Measurements from ENCODE around the gene PIMREG.

PIMREG gene, protein sequence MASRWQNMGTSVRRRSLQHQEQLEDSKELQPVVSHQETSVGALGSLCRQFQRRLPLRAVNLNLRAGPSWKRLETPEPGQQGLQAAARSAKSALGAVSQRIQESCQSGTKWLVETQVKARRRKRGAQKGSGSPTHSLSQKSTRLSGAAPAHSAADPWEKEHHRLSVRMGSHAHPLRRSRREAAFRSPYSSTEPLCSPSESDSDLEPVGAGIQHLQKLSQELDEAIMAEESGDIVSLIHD

DNA sequence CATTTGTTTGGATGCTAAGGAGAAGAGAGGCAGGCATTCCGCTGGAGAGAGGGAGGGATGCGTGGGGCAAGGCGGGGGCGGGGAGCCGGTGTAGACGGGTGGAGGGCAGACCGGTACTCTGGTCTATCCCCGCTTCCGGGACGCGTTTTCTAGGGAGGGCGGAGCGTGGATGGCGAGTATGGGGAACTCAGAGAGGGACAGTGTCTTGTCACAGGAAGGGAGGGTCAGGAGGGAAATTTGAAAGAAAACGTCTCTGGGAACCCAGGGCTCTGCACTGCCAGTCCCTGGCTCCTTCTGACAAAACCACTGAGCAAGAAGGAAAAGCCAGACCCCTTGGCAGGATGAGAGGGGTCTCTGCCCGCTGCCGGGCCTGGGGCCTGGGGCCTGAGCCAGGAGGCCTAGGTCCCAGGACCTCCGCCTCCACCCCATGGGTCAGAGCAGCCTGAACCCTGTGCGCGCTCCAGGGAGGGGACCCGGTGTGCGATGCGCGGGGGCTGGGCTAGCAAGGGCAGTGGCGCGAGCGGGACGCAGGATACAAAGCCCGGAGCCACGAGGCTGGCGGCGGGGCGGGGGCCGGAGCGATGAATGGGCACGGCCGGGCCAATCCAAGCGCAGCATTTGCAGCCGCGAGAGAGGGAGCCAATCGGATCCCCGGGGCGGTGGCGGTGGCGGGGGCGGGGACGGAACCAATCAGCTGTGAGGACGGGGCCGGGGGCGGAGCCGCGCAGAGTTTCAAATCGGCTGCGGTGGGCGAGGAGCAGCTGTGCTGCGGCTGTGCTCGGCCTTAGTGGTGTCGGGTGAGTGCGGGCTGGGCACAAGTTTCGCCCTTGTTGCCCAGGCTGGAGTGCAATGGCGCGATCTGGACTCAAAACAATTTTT is at the start of gene PIMREG:
Gene PIMREG (plus strand): TSS at position 764 of the 879 bp plus-strand sequence. CDS start 656 bp downstream, outside the sequence.
- peak; percentile 100 for DNase-seq (ENCODE audit: low spot score)

GRCh38 chr17:6398955-6399354 is 45.3 kb upstream of the PIMREG start:
- no peak for DNase-seq (ENCODE audit: low spot score)

GRCh38 chr17:6402258-6402657 is 42.0 kb upstream of the PIMREG start:
- no peak for DNase-seq (ENCODE audit: low spot score)

- DNase-seq (ENCODE audit: low spot score): no peak
Observed at GRCh38 chr17:6408276-6408675, 36.0 kb upstream of the PIMREG start.

GRCh38 chr17:6408735-6409134 is 35.5 kb upstream of the PIMREG start:
- DNase-seq (ENCODE audit: low spot score): no peak

- DNase-seq (ENCODE audit: low spot score): peak; percentile 47
Observed at GRCh38 chr17:6413065-6413464, 31.2 kb upstream of the PIMREG start.

DNA sequence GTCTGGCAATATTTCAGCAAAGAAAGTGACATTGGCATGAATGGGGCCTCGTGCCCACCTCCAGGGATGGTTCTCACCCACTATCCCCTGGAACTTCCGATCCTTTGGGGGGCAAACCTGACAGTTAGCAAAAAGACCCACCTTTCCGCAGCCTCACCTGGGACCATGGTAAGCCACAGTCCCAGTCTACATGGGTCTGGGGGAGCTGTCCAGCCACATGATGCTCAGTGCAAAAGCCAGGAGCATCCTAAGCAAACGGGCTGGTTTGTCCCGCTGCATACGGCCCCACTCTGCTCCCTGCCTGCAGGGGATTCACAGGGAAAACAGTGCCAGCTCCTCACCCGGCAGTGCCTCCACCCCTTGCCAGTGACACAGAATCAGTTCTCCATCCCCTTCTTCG is 28.6 kb upstream of the PIMREG start:
- DNase-seq (ENCODE audit: low spot score): no peak

GRCh38 chr17:6420173-6420641 is 24.0 kb upstream of the PIMREG start:
- DNase-seq (ENCODE audit: low spot score): no peak

- DNase-seq (ENCODE audit: low spot score): peak; percentile 89
Observed at GRCh38 chr17:6421700-6422604, 22.3 kb upstream of the PIMREG start.

DNA sequence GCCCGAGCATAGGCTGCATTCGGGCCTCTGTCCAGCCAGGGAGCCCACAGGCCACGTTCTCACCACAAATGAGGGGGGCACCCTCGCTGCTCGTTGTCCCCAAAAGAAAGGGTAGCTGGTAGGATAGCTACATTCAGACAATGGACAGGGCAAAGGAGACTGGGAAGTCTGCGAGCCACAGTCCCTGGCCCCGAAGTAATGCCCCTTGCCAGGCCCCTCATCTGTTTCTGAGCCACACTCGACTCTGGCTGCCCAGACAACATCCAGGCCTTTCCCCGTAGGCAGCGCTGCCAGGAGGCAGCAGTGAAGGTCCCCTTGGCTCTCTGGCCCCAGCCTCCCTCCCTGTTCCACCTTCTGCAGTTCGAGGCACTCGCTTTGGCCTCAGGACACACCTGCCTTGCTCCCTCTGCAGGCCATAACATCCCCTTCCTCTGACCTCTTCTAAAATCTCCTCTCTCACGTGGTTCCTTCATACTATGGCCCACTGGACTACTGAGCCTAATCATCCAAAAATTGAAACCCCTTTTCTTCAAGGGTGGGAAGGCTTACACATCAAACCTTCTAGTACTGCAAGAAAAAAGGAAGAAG is 21.5 kb upstream of the PIMREG start:
- no peak for DNase-seq (ENCODE audit: low spot score)

DNA sequence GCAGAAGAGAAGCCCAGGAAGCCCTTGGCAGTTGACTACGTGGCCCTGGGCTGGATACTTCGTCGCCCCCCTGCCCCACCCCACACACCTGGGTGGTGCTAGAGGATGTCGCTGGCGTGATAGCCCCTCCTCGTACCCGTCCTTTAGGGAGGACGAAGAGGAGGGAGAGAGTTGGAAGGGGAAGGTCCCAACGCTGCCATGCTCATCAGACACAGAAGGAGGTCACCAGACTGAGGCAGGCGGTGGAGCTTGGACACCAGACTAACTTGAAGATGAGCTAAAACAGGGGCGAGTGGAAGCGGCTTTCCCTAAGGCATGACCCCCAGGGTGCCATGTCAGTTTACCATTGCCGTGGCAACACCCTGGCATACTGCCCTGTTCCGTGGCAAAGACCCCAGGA is 20.3 kb upstream of the PIMREG start:
- DNase-seq (ENCODE audit: low spot score): no peak

GRCh38 chr17:6425407-6425806 is 18.8 kb upstream of the PIMREG start:
- no peak for DNase-seq (ENCODE audit: low spot score)

GRCh38 chr17:6426356-6427101 is 17.7 kb upstream of the PIMREG start:
- no peak for DNase-seq (ENCODE audit: low spot score)

DNA sequence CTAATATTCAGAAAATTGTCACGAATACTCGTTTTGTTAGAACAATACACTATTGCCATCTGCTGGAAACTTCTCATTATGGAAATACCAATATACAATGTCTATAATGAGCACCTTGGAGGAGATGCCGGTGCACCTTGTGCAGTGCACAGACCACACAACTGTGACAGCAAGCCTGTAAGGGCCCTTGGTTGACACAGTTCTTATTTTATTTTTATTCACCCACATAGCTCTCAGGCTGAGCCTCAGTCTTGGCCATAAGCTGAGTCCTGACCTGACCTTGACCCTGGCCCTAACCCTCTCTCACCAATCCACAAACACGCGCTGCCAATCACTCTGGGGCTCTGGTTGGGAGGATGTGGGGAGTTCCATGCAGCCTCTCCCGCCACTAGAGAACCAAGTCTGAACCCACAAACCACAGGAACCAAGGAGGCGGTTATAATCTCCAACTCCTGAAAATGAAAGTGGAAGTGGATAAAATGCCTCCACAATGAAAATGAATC is 16.9 kb upstream of the PIMREG start:
- DNase-seq (ENCODE audit: low spot score): peak; percentile 72

DNA sequence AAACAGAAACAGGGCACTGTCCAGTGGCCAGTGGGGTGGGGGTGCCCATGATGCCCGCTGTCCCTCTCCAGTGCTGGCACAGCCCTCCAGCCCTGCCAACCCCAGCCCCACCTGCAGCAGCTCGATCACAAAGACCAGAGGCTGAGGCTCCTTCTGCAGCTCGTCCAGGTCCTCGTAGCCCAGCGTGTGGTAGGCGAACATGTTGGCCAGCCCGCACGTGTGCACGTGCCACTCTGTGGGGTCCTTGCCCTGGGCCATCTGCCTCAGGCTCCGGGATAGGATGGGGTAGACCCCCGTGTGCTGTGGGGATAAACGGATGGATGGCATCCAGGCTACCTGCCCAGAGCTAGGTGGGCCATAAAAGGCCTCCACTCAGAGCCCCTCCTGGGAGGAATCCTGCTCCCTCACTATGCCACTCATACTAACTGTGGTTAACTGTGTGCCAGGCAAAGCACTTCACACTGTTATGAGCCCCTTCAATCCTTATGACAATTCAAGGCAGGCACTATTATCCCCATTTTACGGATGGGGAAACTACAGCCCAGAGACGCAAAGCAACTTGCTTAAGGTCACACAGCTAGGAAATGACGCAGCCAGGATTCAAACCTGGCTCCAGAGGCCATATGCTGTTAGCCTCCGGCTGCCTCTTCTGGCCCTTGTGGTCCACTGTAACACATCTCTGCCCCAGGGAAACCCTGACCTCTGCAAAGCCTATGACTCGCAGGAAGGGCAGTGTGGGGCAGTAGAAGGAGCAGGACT is 15.9 kb upstream of the PIMREG start:
- no peak for DNase-seq (ENCODE audit: low spot score)

DNA sequence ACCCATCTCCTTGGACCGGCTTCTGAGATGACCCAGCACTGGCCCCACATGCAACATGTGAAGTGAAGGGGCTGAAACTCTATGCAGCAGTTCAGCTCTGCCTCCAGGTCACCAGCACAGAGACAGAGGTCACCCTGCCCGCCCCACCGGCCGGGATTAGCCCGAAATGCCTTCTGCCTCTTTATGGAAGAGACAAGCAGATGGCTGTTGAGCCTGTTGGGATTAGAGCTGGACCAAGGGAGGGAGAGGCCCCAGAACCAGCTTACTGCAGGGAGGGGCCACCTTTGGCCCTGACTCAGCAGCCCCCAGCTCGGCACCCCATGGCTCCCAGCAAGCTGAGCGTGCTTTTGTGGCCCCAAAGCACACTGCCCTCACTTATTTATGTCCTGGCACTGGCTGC is 15.0 kb upstream of the PIMREG start:
- no peak for DNase-seq (ENCODE audit: low spot score)

DNA sequence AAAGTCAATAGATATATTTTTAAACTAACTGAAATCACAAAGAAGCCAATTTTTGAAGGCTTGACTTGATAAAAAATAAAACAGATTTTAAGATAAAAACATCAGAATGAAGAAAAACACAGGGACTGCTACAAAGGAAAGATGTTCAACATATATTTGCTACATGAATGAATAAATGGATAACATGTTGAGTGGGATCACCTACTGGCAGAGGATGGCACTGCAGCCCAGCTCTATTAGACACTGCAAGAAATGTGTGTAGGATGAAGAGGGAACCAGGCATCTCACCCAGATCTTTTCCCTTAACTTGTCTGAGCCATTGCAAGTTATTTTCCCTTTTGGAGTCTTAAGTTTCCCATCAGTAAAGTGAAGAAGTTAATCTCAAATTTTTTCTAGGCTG is 13.5 kb upstream of the PIMREG start:
- no peak for DNase-seq (ENCODE audit: low spot score)

DNA sequence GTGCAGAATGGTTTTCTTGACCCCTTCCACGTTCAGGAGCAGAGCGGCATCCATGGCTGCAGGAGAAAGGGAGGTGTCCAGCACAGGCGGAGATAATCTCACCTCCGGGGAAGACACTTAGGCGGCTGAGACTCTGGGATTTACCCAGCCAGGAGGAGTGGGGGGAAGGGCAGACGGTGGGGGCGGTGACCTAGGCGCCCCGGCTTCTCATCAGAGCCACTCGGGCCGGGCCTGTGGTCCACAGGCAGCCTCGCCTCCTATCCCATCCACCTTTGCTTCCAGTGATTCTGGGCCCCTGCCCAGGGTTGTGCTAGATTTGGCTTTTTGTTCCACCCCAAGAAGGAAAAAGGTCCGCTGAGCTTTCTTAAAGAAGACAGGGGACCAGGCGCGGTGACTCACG is 9.2 kb upstream of the PIMREG start, which contains the start of gene AIPL1:
Gene AIPL1 (minus strand): TSS at position 71 of the 400 bp plus-strand sequence. CDS start 17 bp downstream, at position 54.
- no peak for DNase-seq (ENCODE audit: low spot score)

DNA sequence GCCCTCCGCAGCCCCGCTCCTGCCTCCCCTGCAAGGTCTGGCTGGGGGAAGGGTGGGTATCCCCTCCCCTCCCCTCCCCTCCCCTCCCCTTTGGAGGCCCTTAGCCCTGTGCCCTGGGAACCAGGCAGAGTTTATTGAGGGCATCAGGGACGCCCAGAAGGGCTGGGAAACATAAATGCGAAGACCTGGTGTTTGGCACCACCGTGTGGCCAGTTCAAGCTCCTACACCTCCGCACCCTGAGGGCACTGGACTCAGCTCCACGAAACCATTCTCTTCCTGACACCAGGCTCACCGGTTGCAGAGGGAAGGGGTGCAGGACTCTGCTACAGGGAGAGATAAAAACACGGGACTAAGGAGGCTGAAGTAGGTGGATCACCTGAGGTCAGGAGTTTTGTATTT is 8.3 kb upstream of the PIMREG start:
- DNase-seq (ENCODE audit: low spot score): peak; percentile 81

DNA sequence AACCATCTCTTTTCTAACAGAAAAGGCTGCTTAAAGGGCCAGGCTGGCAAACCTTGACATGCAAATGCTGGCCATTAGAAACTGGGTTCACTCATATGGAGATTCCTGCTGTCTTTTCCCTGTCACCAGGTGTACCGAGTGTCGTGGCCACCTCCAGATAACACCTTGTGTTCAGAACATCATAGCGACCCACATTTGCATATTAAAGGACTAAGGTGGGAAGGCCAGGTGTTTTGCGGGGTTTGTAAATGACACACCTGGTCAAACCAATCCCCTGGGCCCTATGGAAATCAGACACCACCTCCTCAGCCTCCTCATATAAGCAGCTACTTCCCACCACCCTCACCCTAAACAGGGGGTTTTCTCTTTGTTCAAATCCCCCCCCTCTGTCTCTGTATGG is 6.8 kb upstream of the PIMREG start:
- DNase-seq (ENCODE audit: low spot score): no peak

Data from hepatic stellate cell (primary cell).